ENCODE measurements around the gene AK8. TPM values are rescaled to one million over a fixed set of nuclear protein-coding genes. Genes with fewer than 3 reads are reported as not detected.
"Not testable (repeated sequence)": the region's sequence is repeated elsewhere in the genome, so short reads cannot be mapped to it uniquely, and the experiment has no call there.

AK8 gene
- total RNA-seq, 1 donor from 2014 or later = 0.46 TPM

- TF ChIP-seq CTCF (conservative IDR thresholded peaks at IDR 0.05; ENCODE audit: low read depth, low read length) = no peak
- no peak for DNase-seq (ENCODE audit: low read depth)
- no peak overlapping the region for H3K4me3 ChIP-seq (ENCODE audit: low read depth, low read length)
These were observed 160.6 kb downstream of the AK8 start for GRCh38 chr9:132717326-132717945.

- no peak for TF ChIP-seq CTCF (conservative IDR thresholded peaks at IDR 0.05; ENCODE audit: low read depth, low read length)
- no peak overlapping the region for H3K4me3 ChIP-seq (ENCODE audit: low read depth, low read length)
- no peak for DNase-seq (ENCODE audit: low read depth)
These were observed 162.1 kb downstream of the AK8 start for GRCh38 chr9:132716007-132716406.

GRCh38 chr9:132712753-132713152 is 165.3 kb downstream of the AK8 start:
- H3K4me3 ChIP-seq (ENCODE audit: low read depth, low read length) = no peak overlapping the region
- DNase-seq (ENCODE audit: low read depth) = no peak
- TF ChIP-seq CTCF (conservative IDR thresholded peaks at IDR 0.05; ENCODE audit: low read depth, low read length) = no peak

GRCh38 chr9:132711846-132712245 is 166.2 kb downstream of the AK8 start:
- no peak for DNase-seq (ENCODE audit: low read depth)
- no peak overlapping the region for H3K4me3 ChIP-seq (ENCODE audit: low read depth, low read length)
- TF ChIP-seq CTCF (conservative IDR thresholded peaks at IDR 0.05; ENCODE audit: low read depth, low read length) = no peak

GRCh38 chr9:132711152-132711551 is 166.9 kb downstream of the AK8 start:
- DNase-seq (ENCODE audit: low read depth) = not testable (repeated sequence)

GRCh38 chr9:132710333-132710732 is 167.8 kb downstream of the AK8 start:
- DNase-seq (ENCODE audit: low read depth) = no peak

More at GRCh38 chr9:132711152-132711551, 166.9 kb downstream of the AK8 start:
- not testable (repeated sequence) for H3K4me3 ChIP-seq (ENCODE audit: low read depth, low read length)

GRCh38 chr9:132708769-132709430 is 169.2 kb downstream of the AK8 start:
- no peak for TF ChIP-seq CTCF (conservative IDR thresholded peaks at IDR 0.05; ENCODE audit: low read depth, low read length)
- H3K4me3 ChIP-seq (ENCODE audit: low read depth, low read length) = no peak overlapping the region
- no peak for DNase-seq (ENCODE audit: low read depth)

More at GRCh38 chr9:132710333-132710732, 167.8 kb downstream of the AK8 start:
- H3K4me3 ChIP-seq (ENCODE audit: low read depth, low read length) = no peak overlapping the region
- TF ChIP-seq CTCF (conservative IDR thresholded peaks at IDR 0.05; ENCODE audit: low read depth, low read length) = no peak
